CD14-positive monocyte (primary cell): ENCODE results near the gene LRRC8A. TPM values are rescaled to one million over a fixed set of nuclear protein-coding genes. Genes with fewer than 3 reads are reported as not detected.

Source experiments
- DNase-seq, 3 donors: peaks; one replicate each; pipeline ENCODE4 v3.0.0-alpha.2; 2011 to 2022
- H2AFZ ChIP-seq: 2 replicates; pipeline ENCODE4 v1.6.0; 2012; ENCODE audit warnings: mild to moderate bottlenecking, low read depth, low read length, inconsistent platforms; ENCODE audit not compliant: insufficient read depth, poor library complexity, severe bottlenecking
- H3K27ac ChIP-seq, 2 donors: 1 replicate in 1 of 2; 2 replicates in 1 of 2; pipeline ENCODE4 v1.5.1; 2012 to 2013; ENCODE audit warnings: low read length in 2 of 2, control low read depth in 1 of 2, inconsistent platforms in 1 of 2, low read depth in 1 of 2, mild to moderate bottlenecking in 1 of 2
- H3K27me3 ChIP-seq, 2 donors: one replicate each; pipeline versions ENCODE4 v1.6.0 to v1.6.1; 2011 to 2013; ENCODE audit warnings: low read length in 2 of 2; ENCODE audit not compliant: control insufficient read depth in 2 of 2, insufficient read depth in 2 of 2
- H3K36me3 ChIP-seq, 2 donors: replicated peaks in 1 of 2; 1 replicate in 1 of 2; 2 replicates in 1 of 2; pipeline versions ENCODE4 v1.5.1 to v1.6.1; 2012 to 2013; ENCODE audit warnings: low read length in 2 of 2, control low read depth in 1 of 2, inconsistent platforms in 1 of 2, mild to moderate bottlenecking in 1 of 2; ENCODE audit not compliant: insufficient read depth in 2 of 2, control insufficient read depth in 1 of 2
- H3K4me1 ChIP-seq, 2 donors: 1 replicate in 1 of 2; 2 replicates in 1 of 2; pipeline versions ENCODE4 v1.5.1 to v1.6.1; 2012 to 2013; ENCODE audit warnings: low read length in 2 of 2, control low read depth in 1 of 2, inconsistent platforms in 1 of 2, mild to moderate bottlenecking in 1 of 2, moderate library complexity in 1 of 2; ENCODE audit not compliant: insufficient read depth in 2 of 2, control insufficient read depth in 1 of 2
- H3K4me2 ChIP-seq: replicated peaks from 2 replicates; pipeline ENCODE3; 2012; ENCODE audit warnings: low read length, moderate library complexity, mild to moderate bottlenecking; ENCODE audit not compliant: poor library complexity, severe bottlenecking; ENCODE audit errors: extremely low read depth
- H3K4me3 ChIP-seq, 3 experiments: fragments of 200-600 bp in 1 of 3; sonication (generic) in 1 of 3; replicated peaks in 1 of 3; 1 replicate in 2 of 3; 2 replicates in 1 of 3; pipeline ENCODE4 v1.5.1; 2011 to 2013; ENCODE audit warnings: low read length in 3 of 3, mild to moderate bottlenecking in 3 of 3, control low read depth in 2 of 3, low read depth in 2 of 3, inconsistent platforms in 1 of 3, moderate library complexity in 1 of 3
- H3K79me2 ChIP-seq: 2 replicates; pipeline ENCODE4 v1.6.0; 2012; ENCODE audit warnings: mild to moderate bottlenecking, control low read depth, inconsistent platforms, low read length, moderate library complexity; ENCODE audit not compliant: insufficient read depth
- H3K9ac ChIP-seq: 2 replicates; pipeline ENCODE4 v1.6.0; 2017; ENCODE audit warnings: low read length, mild to moderate bottlenecking; ENCODE audit not compliant: insufficient read depth, poor library complexity, severe bottlenecking
- H3K9me3 ChIP-seq, 2 donors: replicated peaks in 1 of 2; 1 replicate in 1 of 2; 2 replicates in 1 of 2; pipeline versions ENCODE4 v1.5.1 to v1.6.1; 2012 to 2013; ENCODE audit warnings: low read length in 2 of 2, control low read depth in 1 of 2; ENCODE audit not compliant: control insufficient read depth in 1 of 2, insufficient read depth in 1 of 2
- H4K20me1 ChIP-seq: 2 replicates; pipeline ENCODE4 v1.6.0; 2012; ENCODE audit warnings: mild to moderate bottlenecking, low read length, control low read depth, moderate library complexity; ENCODE audit not compliant: insufficient read depth
- H3K27ac Mint-ChIP-seq, 7 donors: one replicate each; pipeline ENCODE4 v1.8.0; 2020; ENCODE audit warnings: mild to moderate bottlenecking in 7 of 7, mixed read lengths in 7 of 7, moderate library complexity in 6 of 7, inconsistent platforms in 2 of 7
- H3K27me3 Mint-ChIP-seq, 3 donors: one replicate each; pipeline ENCODE4 v1.8.0; 2021 to 2022; ENCODE audit warnings: low read depth in 3 of 3, mild to moderate bottlenecking in 3 of 3, mixed read lengths in 3 of 3, moderate library complexity in 3 of 3, inconsistent platforms in 1 of 3
- H3K36me3 Mint-ChIP-seq, 2 donors: one replicate each; pipeline ENCODE4 v1.8.0; 2020; ENCODE audit warnings: mixed read lengths in 2 of 2, inconsistent platforms in 1 of 2, mild to moderate bottlenecking in 1 of 2
- H3K4me1 Mint-ChIP-seq: one replicate; pipeline ENCODE4 v1.8.0; 2020; ENCODE audit warnings: mild to moderate bottlenecking, mixed read lengths
- H3K4me3 Mint-ChIP-seq, 2 donors: one replicate each; pipeline ENCODE4 v1.8.0; 2020; ENCODE audit warnings: mild to moderate bottlenecking in 2 of 2, mixed read lengths in 2 of 2, moderate library complexity in 1 of 2
- H3K9me3 Mint-ChIP-seq, 7 donors: one replicate each; pipeline ENCODE4 v1.8.0; 2020 to 2022; ENCODE audit warnings: mixed read lengths in 7 of 7, mild to moderate bottlenecking in 6 of 7, moderate library complexity in 6 of 7, inconsistent platforms in 2 of 7
- WGBS: methylation state at CpG from one replicate; pipeline ENCODE4 v1.1.5; 2013; ENCODE audit warnings: missing lambda C conversion rate; ENCODE audit not compliant: insufficient coverage; 5-methylcytosine and 5-hydroxymethylcytosine counted together
- intact Hi-C, 2 donors: fragments of 100-400 bp; cut with micrococcal nuclease; formaldehyde crosslinking; loops; one replicate each; pipeline versions ENCODE4 v1.15.0 to v1.15.1; 2023
- polyA plus RNA-seq, 3 donors: library from polyadenylated mRNA; depleted of rRNA in 1 of 3; unstranded in 2 of 3; stranded (reverse) in 1 of 3; fragments of 300-500 nt in 2 of 3; fragments of >200 nt in 1 of 3; fragmentation: Illumina TruSeq in 2 of 3; gene quantifications; 1 replicate in 2 of 3; 2 replicates in 1 of 3; pipeline ENCODE4 v1.2.3, GENCODE V29; 2012 to 2021
- TF ChIP-seq, protein P1 (sequence below): fragments of 200-600 bp; IDR thresholded peaks from one replicate; pipeline ENCODE4 v1.8.0; 2022; ENCODE audit warnings: antibody characterized with exemption, mild to moderate bottlenecking

Gene LRRC8A
- polyA plus RNA-seq, 3 donors = 7.8 to 10.8 (median 10.3) TPM

DNA sequence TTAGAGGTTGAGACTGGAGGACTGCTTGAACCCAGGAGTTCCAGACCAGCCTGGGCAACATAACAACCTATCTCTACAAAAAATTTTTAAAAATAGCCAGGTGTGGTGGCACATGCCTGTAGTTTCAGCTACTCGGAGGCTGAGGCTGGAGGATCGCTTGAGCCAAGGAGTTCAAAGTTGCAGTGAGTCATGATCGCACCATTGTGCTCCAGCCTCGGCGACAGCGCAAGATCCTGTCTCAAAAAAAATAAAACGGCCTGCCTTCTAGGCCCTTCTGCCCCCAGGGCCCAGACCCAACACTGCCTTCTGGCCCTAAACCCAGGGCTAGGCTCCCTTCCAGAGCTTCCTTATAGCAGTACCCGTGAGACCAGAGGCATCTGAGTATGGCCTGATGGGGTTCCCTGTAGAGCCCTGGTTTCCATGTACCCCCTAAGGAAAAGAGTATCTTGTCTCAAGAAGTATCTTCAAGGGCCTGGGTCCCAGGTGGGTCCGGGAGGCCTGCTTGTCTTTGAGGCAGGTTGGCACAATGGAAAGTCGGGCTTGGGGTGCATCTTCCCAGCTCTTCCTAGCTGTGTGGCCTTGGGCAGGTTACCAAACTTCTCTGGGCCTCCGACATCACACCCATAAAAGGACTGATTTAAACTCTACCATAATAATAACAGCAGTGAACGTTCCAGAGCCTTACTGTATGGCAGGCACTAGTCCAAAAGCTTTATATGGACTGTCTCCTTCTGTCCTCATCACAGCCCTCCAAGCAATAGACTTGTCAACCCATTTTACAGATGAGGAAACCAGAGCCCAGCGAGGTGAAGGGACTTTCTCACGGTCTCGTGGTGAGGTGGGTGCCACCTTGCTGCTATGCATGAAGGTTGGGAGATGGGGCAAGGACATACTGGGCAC, 9.6 kb downstream of the LRRC8A start:
- H3K27ac Mint-ChIP-seq = peak overlapping the region in 1 of 7 donors; percentile 13
- peaks cover 0 to 2% (median 0%) of the 10 kb centered on the region in 3 donors for H3K27me3 Mint-ChIP-seq
- Histone ChIP-seq H3K9ac (no peak overlapping the region), H3K4me3 (no peak overlapping the region), H3K9me3 (no peaks in the 10 kb centered on the region), H3K4me2 (no peak overlapping the region), H4K20me1 (peaks cover 9% of the 10 kb centered on the region), H3K27ac (no peak overlapping the region), H3K27me3 (no peaks in the 10 kb centered on the region), H3K36me3 (peaks cover 38 to 80% of the 10 kb centered on the region in 2 donors), H2AFZ (no peak overlapping the region), H3K79me2 (peaks cover 13% of the 10 kb centered on the region), H3K4me1 (no peaks in the 10 kb centered on the region)
- DNase-seq = no peak
- intact Hi-C loops = no loop called here
- no peak overlapping the region for H3K4me3 Mint-ChIP-seq
- peaks cover 44 to 80% of the 10 kb centered on the region in 2 donors for H3K36me3 Mint-ChIP-seq
- H3K4me1 Mint-ChIP-seq = no peaks in the 10 kb centered on the region
- TF ChIP-seq, protein P1, sequence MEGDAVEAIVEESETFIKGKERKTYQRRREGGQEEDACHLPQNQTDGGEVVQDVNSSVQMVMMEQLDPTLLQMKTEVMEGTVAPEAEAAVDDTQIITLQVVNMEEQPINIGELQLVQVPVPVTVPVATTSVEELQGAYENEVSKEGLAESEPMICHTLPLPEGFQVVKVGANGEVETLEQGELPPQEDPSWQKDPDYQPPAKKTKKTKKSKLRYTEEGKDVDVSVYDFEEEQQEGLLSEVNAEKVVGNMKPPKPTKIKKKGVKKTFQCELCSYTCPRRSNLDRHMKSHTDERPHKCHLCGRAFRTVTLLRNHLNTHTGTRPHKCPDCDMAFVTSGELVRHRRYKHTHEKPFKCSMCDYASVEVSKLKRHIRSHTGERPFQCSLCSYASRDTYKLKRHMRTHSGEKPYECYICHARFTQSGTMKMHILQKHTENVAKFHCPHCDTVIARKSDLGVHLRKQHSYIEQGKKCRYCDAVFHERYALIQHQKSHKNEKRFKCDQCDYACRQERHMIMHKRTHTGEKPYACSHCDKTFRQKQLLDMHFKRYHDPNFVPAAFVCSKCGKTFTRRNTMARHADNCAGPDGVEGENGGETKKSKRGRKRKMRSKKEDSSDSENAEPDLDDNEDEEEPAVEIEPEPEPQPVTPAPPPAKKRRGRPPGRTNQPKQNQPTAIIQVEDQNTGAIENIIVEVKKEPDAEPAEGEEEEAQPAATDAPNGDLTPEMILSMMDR = no peak
- peaks cover 0 to 3% (median 0%) of the 10 kb centered on the region in 7 donors for H3K9me3 Mint-ChIP-seq
- 98% methylated on average over 14 of the region's 15 CpGs for WGBS

DNA sequence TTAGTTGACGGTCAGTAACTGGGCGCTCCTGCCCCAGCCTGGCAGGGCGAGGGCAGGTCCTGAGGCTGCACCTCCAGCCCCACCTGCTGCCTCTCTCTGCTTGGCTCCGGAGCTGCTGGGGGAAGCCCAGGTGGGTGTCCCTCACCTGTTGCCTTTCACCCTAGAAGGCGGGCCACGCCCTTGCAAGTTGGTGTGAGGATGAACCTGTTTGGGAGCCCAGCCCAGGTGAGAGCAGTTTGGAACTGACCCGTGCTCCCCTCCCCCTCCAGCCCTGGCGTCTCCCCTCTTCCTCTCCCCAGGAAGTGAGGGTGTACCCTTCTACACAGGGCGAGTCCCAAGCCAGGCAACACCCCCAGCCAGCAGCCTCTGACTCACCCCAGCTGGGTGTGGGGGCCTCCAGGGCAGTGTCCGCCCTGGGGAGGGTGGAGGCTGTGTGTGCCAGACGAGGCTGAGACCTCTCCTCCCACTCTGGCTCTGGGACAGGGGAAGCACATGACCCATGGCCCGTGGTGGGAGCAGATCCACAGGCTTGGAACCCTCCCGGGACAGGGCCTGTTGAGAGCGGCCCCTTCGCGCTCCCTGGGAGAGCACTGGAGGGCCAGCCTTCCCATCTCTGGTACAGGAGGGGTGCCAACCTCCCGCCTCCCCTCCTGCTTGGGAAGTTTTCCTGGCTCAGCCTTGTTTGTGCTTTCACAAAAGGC, 10.4 kb downstream of the LRRC8A start:
- Mint-ChIP-seq H3K4me1 (no peaks in the 10 kb centered on the region), H3K27me3 (peaks cover 0 to 2% (median 0%) of the 10 kb centered on the region in 3 donors), H3K27ac (peak overlapping the region in 2 of 7 donors; percentile 25 to 63), H3K9me3 (peaks cover 0 to 3% (median 0%) of the 10 kb centered on the region in 7 donors), H3K36me3 (peaks cover 44 to 81% of the 10 kb centered on the region in 2 donors), H3K4me3 (no peak overlapping the region)
- intact Hi-C loops = no loop called here
- WGBS = 84% methylated on average over 11 of the region's 17 CpGs
- Histone ChIP-seq H3K27ac (no peak overlapping the region), H3K36me3 (peaks cover 32 to 81% of the 10 kb centered on the region in 2 donors), H3K4me1 (no peaks in the 10 kb centered on the region), H3K27me3 (no peaks in the 10 kb centered on the region), H3K9me3 (no peaks in the 10 kb centered on the region), H4K20me1 (peaks cover 9% of the 10 kb centered on the region), H3K4me3 (no peak overlapping the region), H2AFZ (no peak overlapping the region), H3K79me2 (peaks cover 9% of the 10 kb centered on the region), H3K4me2 (no peak overlapping the region), H3K9ac (no peak overlapping the region)
- no peak for DNase-seq
- TF ChIP-seq, protein P1 = no peak
